A549 (cell line): Measurements from ENCODE around the gene TUBGCP2. TPM values are rescaled to one million over a fixed set of nuclear protein-coding genes. Genes with fewer than 3 reads are reported as not detected.

Experiments used
- ATAC-seq, 2 experiments: fragments of 200-7000 bp in 1 of 2; fragments of >200 bp in 1 of 2; cut with Nextera tagmentation in 1 of 2; cut with Tn5 transposase in 1 of 2; 3 replicates each; pipeline versions ENCODE4 v1.8.0 to v1.9.1; 2018 to 2020; ENCODE audit warnings: mild to moderate bottlenecking in 1 of 2, moderate library complexity in 1 of 2
- CTCF ChIA-PET: fragments of 300-600 bp; sonication (Branson Sonifier 250); formaldehyde crosslinking; extraction: SDS; loops from one replicate; lab custom pipeline; 2021; ENCODE audit warnings: antibody characterized with exemption, inconsistent platforms; lab: Yijun Ruan, JAX
- POLR2A ChIA-PET: fragments of 350-600 bp; formaldehyde crosslinking; extraction: SDS; loops from one replicate; lab custom pipeline; 2021; ENCODE audit warnings: antibody characterized with exemption, inconsistent platforms; lab: Yijun Ruan, JAX
- DNase-seq, 2 experiments: peaks; one replicate each; pipeline versions ENCODE4 v3.0.0 to v3.0.0-alpha.2; 2011 to 2016; ENCODE audit warnings: low read depth in 1 of 2, low spot score in 1 of 2
- FAIRE-seq: peaks from 2 replicates; lab custom pipeline; 2011; peaks lifted over from hg19 to GRCh38; lab: Jason Lieb, UNC
- H3K27ac ChIP-seq, 2 experiments: fragments of >200 bp; sonication (Bioruptor Twin); formaldehyde crosslinking; 3 replicates each; pipeline ENCODE4 v1.5.1; 2016 to 2017
- H3K4me1 ChIP-seq: fragments of >200 bp; sonication (Bioruptor Twin); formaldehyde crosslinking; 3 replicates; pipeline ENCODE4 v1.6.1; 2016
- H3K4me2 ChIP-seq: fragments of >200 bp; sonication (Bioruptor Twin); formaldehyde crosslinking; 3 replicates; pipeline ENCODE4 v1.6.1; 2016
- H3K4me3 ChIP-seq: fragments of >200 bp; sonication (Bioruptor Twin); formaldehyde crosslinking; 3 replicates; pipeline ENCODE4 v1.5.1; 2016
- H3K9me3 ChIP-seq: fragments of >200 bp; sonication (Bioruptor Twin); formaldehyde crosslinking; 3 replicates; pipeline ENCODE4 v1.6.1; 2016
- BCL3 ChIP-seq: fragments of >200 bp; sonication (Bioruptor Twin); formaldehyde crosslinking; IDR thresholded peaks from 3 replicates; pipeline ENCODE4 v1.6.1; 2016
- CBX8 ChIP-seq: fragments of 200-600 bp; sonication (generic); IDR thresholded peaks from 2 replicates; pipeline ENCODE4 v1.6.1; 2016
- CHD4 ChIP-seq: fragments of 200-600 bp; sonication (generic); IDR thresholded peaks from 2 replicates; pipeline ENCODE4 v1.6.1; 2016; ENCODE audit warnings: antibody characterized with exemption, mild to moderate bottlenecking, borderline replicate concordance
- EHMT2 ChIP-seq: fragments of 200-600 bp; sonication (generic); IDR thresholded peaks from 2 replicates; pipeline ENCODE4 v1.6.1; 2016; ENCODE audit warnings: antibody characterized with exemption, low read depth, mild to moderate bottlenecking, moderate library complexity
- FOSB ChIP-seq: fragments of 250-450 bp; sonication (Bioruptor Pico); IDR thresholded peaks from 2 replicates; pipeline ENCODE4 v1.5.0; 2020; ENCODE audit warnings: mild to moderate bottlenecking, moderate library complexity
- FOSL2 ChIP-seq, 2 experiments: fragments of 450-650 bp in 1 of 2; fragments of >200 bp in 1 of 2; sonication (Bioruptor Twin) in 1 of 2; formaldehyde crosslinking; IDR thresholded peaks; 2 replicates each; pipeline versions ENCODE4 v1.5.0 to v1.6.1; 2016 to 2020; ENCODE audit warnings: mild to moderate bottlenecking in 1 of 2, moderate library complexity in 1 of 2
- HMGXB4 ChIP-seq: fragments of 250-450 bp; sonication (Bioruptor Pico); IDR thresholded peaks from 2 replicates; pipeline ENCODE4 v1.5.0; 2021; ENCODE audit warnings: mild to moderate bottlenecking, moderate library complexity, borderline replicate concordance
- HOXB5 ChIP-seq: fragments of 250-450 bp; sonication (Bioruptor Pico); IDR thresholded peaks from 2 replicates; pipeline ENCODE4 v1.5.0; 2020; ENCODE audit warnings: mild to moderate bottlenecking, moderate library complexity
- ZSCAN20 ChIP-seq: fragments of 250-450 bp; sonication (Bioruptor Pico); IDR thresholded peaks from 2 replicates; pipeline ENCODE4 v1.8.0; 2022; ENCODE audit warnings: mild to moderate bottlenecking, moderate library complexity
- WGBS: methylation state at CpG from one replicate; pipeline ENCODE4 v1.1.6; 2017; ENCODE audit errors: missing lambda C conversion rate; 5-methylcytosine and 5-hydroxymethylcytosine counted together
- polyA plus RNA-seq, 4 experiments: library from polyadenylated mRNA; depleted of rRNA in 3 of 4; stranded (reverse); fragments of >200 nt; fragmentation: RNase III in 1 of 4; extraction: RNeasy Plus Mini Kit Qiagen cat#74134 plus additional on column Dnase treatment in 1 of 4; gene quantifications; 2 replicates in 3 of 4; 3 replicates in 1 of 4; pipeline ENCODE4 v1.2.3, GENCODE V29; 2011 to 2017

TUBGCP2 gene
- polyA plus RNA-seq, 2 of the 4 experiments (the other 2 are of a cell fraction), result 33.6 to 44.5 TPM

GRCh38 chr10:133292919-133293809, 15.5 kb downstream of the TUBGCP2 start:
- Histone ChIP-seq H3K4me1 (peaks cover 9% of the 10 kb centered on the region; the same call in 2 of the 3 replicates), H3K9me3 (no peaks in the 10 kb centered on the region), H3K4me3 (no peak overlapping the region), H3K4me2 (0 out of 3 replicates have a peak overlapping the region, but pooled peaks have one; percentile 14), H3K27ac (no peak overlapping the region; a peak in 1 of 6 replicates)
- ATAC-seq (peak; percentile 28 to 38; a peak in 3 of 6 replicates), DNase-seq (peak in 1 of 2 experiments; percentile 64), FAIRE-seq (no peak)
- 80% methylated on average over 23 of the region's 38 CpGs for WGBS
- TF ChIP-seq HOXB5 (CRISPR knock-in tag) (no peak), FOSL2 (IDR thresholded peaks at IDR 0.05) (no peak), FOSL2 (CRISPR knock-in tag; IDR thresholded peaks at IDR 0.05) (0 out of 2 replicates have a peak, but pooled peaks have one; percentile 24), HMGXB4 (CRISPR knock-in tag) (no peak)
- CTCF ChIA-PET, result interaction anchor here (0.7 to 4.3 kb wide), 4 partner anchors 10 to 14 kb away, joined by 3 to 18 read pairs (median 9); no protein-coding TSS in a partner anchor
- POLR2A ChIA-PET, result no interaction called here

GRCh38 chr10:133289761-133290160, 18.9 kb downstream of the TUBGCP2 start:
- ChIA-PET POLR2A (no interaction called here), CTCF (no interaction called here)
- no peak for TF ChIP-seq BCL3
- FAIRE-seq (no peak), DNase-seq (no peak), ATAC-seq (no peak)
- H3K4me1 ChIP-seq, result peaks cover 9% of the 10 kb centered on the region; the same call in 2 of the 3 replicates
- no peak overlapping the region for H3K4me2 ChIP-seq
- H3K4me3 ChIP-seq, result no peak overlapping the region
- WGBS, result 95% methylated on average over 20 of the region's 24 CpGs
- H3K9me3 ChIP-seq, result no peaks in the 10 kb centered on the region
- H3K27ac ChIP-seq, result no peak overlapping the region

GRCh38 chr10:133287832-133288500, 20.7 kb downstream of the TUBGCP2 start:
- no peak for DNase-seq
- Histone ChIP-seq H3K4me1 (peaks cover 2% of the 10 kb centered on the region; the same call in 2 of the 3 replicates), H3K4me2 (no peak overlapping the region), H3K27ac (no peak overlapping the region), H3K4me3 (no peak overlapping the region)
- 93% methylated on average over 22 of the region's 46 CpGs for WGBS
- CTCF ChIA-PET, result interaction anchor here (1.1 to 2.2 kb wide), 7 partner anchors 12 to 151 kb away, joined by 3 to 5 read pairs (median 3); no protein-coding TSS in a partner anchor
- TF ChIP-seq CBX8, result no peak
- TF ChIP-seq, all 56 proteins: peak for 0
- no peaks in the 10 kb centered on the region for H3K9me3 ChIP-seq
- no peak for FAIRE-seq
- no peak for ATAC-seq
- POLR2A ChIA-PET, result no interaction called here

GRCh38 chr10:133286366-133286765, 22.3 kb downstream of the TUBGCP2 start:
- ChIA-PET CTCF (interaction anchor here (2.2 kb wide), 1 partner anchor 13 kb away, joined by 5 read pairs; no protein-coding TSS in a partner anchor), POLR2A (no interaction called here)
- no peak for DNase-seq
- Histone ChIP-seq H3K4me2 (no peak overlapping the region), H3K27ac (no peak overlapping the region), H3K4me3 (no peak overlapping the region), H3K4me1 (no peaks in the 10 kb centered on the region), H3K9me3 (no peaks in the 10 kb centered on the region)
- TF ChIP-seq EHMT2 (no peak), FOSB (CRISPR knock-in tag) (no peak), ZSCAN20 (CRISPR knock-in tag) (no peak), CHD4 (no peak)
- FAIRE-seq, result no peak
- WGBS, result 91% methylated on average over 18 of the region's 18 CpGs
- no peak for ATAC-seq
